Epithelial cell of esophagus (primary cell): Measurements from ENCODE around the gene SHISA7.

Experiments
- DNase-seq: peaks from one replicate; pipeline ENCODE4 v3.0.0; 2010; ENCODE audit warnings: low read depth
- H3K4me3 ChIP-seq: 2 replicates; pipeline ENCODE4 v1.5.1; 2011; ENCODE audit warnings: mild to moderate bottlenecking, low read length, control low read depth
- CTCF ChIP-seq: IDR thresholded peaks from 2 replicates; pipeline ENCODE4 v1.5.1; 2011; ENCODE audit warnings: low read depth, mild to moderate bottlenecking, low read length, control low read depth, inconsistent platforms; ENCODE audit not compliant: insufficient read depth; ENCODE audit errors: missing control alignments

The SHISA7 gene

GRCh38 chr19:55466241-55466614 is 23.1 kb upstream of the SHISA7 start:
- no peak for DNase-seq
- TF ChIP-seq CTCF: no peak

GRCh38 chr19:55465460-55466240 is 22.6 kb upstream of the SHISA7 start:
- H3K4me3 ChIP-seq: no peak overlapping the region
- no peak for TF ChIP-seq CTCF
- DNase-seq: no peak

More at GRCh38 chr19:55466241-55466614, 23.1 kb upstream of the SHISA7 start:
- no peak overlapping the region for H3K4me3 ChIP-seq

- TF ChIP-seq CTCF: no peak
- no peak for DNase-seq
These were observed 21.6 kb upstream of the SHISA7 start, which contains the start of gene C19orf85 for GRCh38 chr19:55464662-55465054. TSS of gene C19orf85 (minus strand) at chr19:55464751. CDS start at chr19:55464554, 197 bp downstream.

GRCh38 chr19:55464039-55464661 is 21.1 kb upstream of the SHISA7 start:
- H3K4me3 ChIP-seq: no peak overlapping the region
- DNase-seq: no peak
- no peak for TF ChIP-seq CTCF

More at GRCh38 chr19:55464662-55465054, 21.6 kb upstream of the SHISA7 start, which contains the start of gene C19orf85:
- no peak within 1 kb of the TSS for H3K4me3 ChIP-seq

- H3K4me3 ChIP-seq: no peak overlapping the region
- no peak for DNase-seq
- TF ChIP-seq CTCF: no peak
These were observed 20.5 kb upstream of the SHISA7 start for GRCh38 chr19:55463583-55464031.

GRCh38 chr19:55462722-55463121 is 19.6 kb upstream of the SHISA7 start:
- H3K4me3 ChIP-seq: no peak overlapping the region
- no peak for DNase-seq
- TF ChIP-seq CTCF: no peak
